ENCODE data around the gene ANKRD16.
"Not testable (repeated sequence)": the region's sequence is repeated elsewhere in the genome, so short reads cannot be mapped to it uniquely, and the experiment has no call there.

Gene ANKRD16

DNA sequence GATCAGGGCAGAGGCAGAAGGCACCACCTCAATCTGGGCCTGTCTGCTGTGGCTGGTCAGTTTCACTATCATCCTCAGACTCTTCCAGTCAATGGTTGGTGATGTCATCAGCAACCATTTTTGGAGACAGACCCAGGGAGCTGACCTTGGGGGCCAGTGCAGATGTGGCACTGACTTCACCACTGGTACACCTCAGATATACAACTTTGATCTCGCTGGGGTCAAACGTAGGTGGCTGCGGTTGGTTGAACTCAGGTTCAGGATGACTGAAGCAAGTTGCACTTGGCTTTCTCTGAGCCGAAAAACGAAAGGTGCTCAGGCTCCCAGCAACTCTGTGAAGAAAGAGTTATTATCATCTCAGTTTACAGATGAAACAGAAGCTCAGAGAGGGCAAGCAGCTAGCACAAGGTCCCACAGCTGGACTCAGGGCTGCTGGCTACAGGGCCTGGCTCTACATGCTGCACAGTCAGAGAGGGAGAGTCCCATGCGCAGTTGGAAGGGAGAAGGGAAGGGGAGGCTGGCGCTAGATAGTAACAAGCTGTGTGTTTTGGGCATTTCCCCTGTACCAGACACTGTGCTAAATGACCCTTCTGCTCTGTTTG is 27.2 kb downstream of the ANKRD16 start:
- Histone ChIP-seq H3K36me3 (no peaks in the 10 kb centered on the region), H3K27me3 (ENCODE audit: insufficient read depth, low read depth, severe bottlenecking) (no peaks in the 10 kb centered on the region), H3K9me3 (ENCODE audit: severe bottlenecking) (no peaks in the 10 kb centered on the region), H3K4me3 (ENCODE audit: low read depth, low read length) (no peak overlapping the region), H3K27ac (no peak overlapping the region)
- DNase-seq = no peak
- TF ChIP-seq, protein P1, sequence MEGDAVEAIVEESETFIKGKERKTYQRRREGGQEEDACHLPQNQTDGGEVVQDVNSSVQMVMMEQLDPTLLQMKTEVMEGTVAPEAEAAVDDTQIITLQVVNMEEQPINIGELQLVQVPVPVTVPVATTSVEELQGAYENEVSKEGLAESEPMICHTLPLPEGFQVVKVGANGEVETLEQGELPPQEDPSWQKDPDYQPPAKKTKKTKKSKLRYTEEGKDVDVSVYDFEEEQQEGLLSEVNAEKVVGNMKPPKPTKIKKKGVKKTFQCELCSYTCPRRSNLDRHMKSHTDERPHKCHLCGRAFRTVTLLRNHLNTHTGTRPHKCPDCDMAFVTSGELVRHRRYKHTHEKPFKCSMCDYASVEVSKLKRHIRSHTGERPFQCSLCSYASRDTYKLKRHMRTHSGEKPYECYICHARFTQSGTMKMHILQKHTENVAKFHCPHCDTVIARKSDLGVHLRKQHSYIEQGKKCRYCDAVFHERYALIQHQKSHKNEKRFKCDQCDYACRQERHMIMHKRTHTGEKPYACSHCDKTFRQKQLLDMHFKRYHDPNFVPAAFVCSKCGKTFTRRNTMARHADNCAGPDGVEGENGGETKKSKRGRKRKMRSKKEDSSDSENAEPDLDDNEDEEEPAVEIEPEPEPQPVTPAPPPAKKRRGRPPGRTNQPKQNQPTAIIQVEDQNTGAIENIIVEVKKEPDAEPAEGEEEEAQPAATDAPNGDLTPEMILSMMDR (IDR thresholded peaks at IDR 0.05; ENCODE audit: low read depth, low read length) = no peak

DNA sequence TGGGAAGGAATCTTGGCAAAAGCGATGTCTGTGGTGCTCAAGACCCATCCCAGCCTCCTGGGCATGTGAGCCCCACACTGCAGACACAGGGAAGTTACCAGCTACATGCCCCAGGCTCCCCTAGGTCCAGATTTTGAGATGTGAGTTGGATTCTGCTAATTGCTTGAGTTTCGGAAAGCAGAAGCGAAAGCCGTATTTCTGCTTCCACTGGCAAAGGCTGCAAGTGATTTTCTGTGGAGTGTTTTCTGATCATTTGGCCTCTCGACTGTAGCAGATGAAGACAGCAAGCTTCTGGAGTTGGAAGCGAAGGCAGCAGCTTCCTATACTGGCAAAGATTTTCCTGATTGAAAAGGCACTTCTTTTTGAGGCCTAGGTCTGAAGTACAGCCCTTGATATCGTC is 29.6 kb downstream of the ANKRD16 start:
- Histone ChIP-seq H3K27me3 (ENCODE audit: insufficient read depth, low read depth, severe bottlenecking) (no peaks in the 10 kb centered on the region), H3K9me3 (ENCODE audit: severe bottlenecking) (no peaks in the 10 kb centered on the region), H3K27ac (no peak overlapping the region), H3K36me3 (no peaks in the 10 kb centered on the region), H3K4me3 (ENCODE audit: low read depth, low read length) (no peak overlapping the region)
- no peak for DNase-seq
- TF ChIP-seq, protein P1 (IDR thresholded peaks at IDR 0.05; ENCODE audit: low read depth, low read length) = no peak

DNA sequence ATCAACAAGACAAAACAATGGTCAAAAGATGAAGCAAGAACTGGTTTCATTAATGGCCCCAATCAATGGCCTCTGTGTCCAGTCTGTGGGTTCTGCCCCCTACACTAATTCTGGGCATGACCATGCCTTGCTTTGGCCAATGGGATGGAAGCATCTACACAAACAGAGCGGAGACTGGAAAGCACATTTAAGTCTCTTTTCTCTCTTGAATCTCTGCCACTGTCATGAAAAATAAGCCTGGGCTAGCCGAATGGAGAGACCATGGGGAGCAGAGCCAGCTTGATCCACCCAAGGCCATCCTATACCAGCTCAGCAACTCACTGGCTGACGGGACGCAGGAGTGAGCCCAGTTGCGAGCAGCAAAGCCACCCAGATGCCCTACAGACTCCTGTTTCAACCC is 30.9 kb downstream of the ANKRD16 start:
- Histone ChIP-seq H3K27me3 (ENCODE audit: insufficient read depth, low read depth, severe bottlenecking) (no peaks in the 10 kb centered on the region), H3K4me3 (ENCODE audit: low read depth, low read length) (no peak overlapping the region), H3K36me3 (no peaks in the 10 kb centered on the region), H3K27ac (no peak overlapping the region), H3K9me3 (ENCODE audit: severe bottlenecking) (no peaks in the 10 kb centered on the region)
- TF ChIP-seq, protein P1 (IDR thresholded peaks at IDR 0.05; ENCODE audit: low read depth, low read length) = no peak
- no peak for DNase-seq

DNA sequence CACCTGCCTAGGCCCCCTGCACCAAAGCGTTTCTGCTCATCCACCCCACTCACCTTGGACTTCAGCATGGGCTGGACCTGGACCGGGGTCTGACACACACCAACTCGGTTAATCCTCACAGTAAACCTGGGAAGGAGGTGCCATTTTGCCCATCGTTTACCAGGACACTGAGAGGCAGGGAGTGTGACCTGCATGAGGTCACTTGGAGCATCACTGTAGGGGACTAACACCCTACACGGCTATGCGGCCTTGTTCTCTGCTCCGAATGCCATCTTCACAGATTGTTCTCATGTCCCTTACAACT is 33.0 kb downstream of the ANKRD16 start:
- no peaks in the 10 kb centered on the region for H3K36me3 ChIP-seq
- H3K27ac ChIP-seq = no peak overlapping the region
- no peak overlapping the region for H3K4me3 ChIP-seq (ENCODE audit: low read depth, low read length)
- DNase-seq = no peak
- no peaks in the 10 kb centered on the region for H3K27me3 ChIP-seq (ENCODE audit: insufficient read depth, low read depth, severe bottlenecking)
- H3K9me3 ChIP-seq (ENCODE audit: severe bottlenecking) = no peaks in the 10 kb centered on the region
- TF ChIP-seq, protein P1 (IDR thresholded peaks at IDR 0.05; ENCODE audit: low read depth, low read length) = no peak

DNA sequence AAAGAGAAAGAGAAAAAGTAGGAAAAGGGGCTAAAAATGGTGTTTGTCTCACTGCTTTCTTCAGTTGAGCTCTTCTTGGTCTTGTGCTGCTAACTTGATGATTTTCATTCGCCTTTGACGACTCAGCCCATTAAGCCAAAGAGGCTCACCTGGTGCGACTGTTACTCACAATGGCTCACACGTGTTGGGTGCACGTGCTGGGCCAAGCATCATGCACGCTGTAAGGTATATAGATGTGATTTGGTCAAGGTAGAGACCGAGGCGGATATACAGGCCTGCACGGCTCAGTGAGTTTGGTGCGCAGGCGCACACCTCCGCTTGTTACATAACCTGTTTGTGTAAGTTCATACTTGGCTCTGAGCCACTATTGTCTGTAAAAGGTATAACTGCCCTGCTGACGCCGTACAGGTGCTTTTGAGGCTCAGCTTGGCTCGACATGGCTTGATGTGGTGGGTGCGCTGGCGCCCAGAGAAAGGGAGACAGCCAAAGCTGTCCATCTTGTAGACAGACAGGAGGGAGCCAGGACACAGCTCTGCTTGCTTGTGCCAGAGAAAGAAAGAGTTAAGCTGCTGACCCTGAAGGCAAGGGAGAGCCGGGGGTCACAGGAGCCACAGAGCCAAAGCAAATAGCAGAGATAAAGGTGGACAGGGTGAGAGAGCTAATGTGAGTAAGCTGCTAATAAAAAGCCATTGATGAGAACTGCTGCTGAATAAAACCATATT is 33.6 kb downstream of the ANKRD16 start:
- Histone ChIP-seq H3K9me3 (ENCODE audit: severe bottlenecking) (no peaks in the 10 kb centered on the region), H3K27ac (no peak overlapping the region), H3K36me3 (no peaks in the 10 kb centered on the region), H3K27me3 (ENCODE audit: insufficient read depth, low read depth, severe bottlenecking) (no peaks in the 10 kb centered on the region), H3K4me3 (ENCODE audit: low read depth, low read length) (no peak overlapping the region)
- TF ChIP-seq, protein P1 (IDR thresholded peaks at IDR 0.05; ENCODE audit: low read depth, low read length) = no peak
- no peak for DNase-seq

DNA sequence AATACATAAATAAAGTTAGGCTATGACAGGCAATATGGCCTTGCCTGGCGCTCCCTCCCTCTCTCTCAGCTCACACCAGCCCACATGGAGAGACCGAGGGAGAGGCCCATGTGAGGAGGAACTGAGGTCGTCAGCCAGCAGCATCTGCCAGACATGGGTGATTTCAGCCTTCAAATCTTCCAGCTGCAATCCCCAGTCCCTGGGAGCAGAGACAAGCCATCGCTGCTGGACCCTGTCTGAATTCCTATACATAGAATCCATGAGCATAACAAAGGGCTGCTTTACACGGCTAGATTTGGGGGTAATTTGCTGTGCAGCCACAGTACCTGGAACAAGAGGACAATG is 35.6 kb downstream of the ANKRD16 start:
- Histone ChIP-seq H3K27ac (no peak overlapping the region), H3K36me3 (no peaks in the 10 kb centered on the region), H3K4me3 (ENCODE audit: low read depth, low read length) (no peak overlapping the region), H3K9me3 (ENCODE audit: severe bottlenecking) (no peaks in the 10 kb centered on the region), H3K27me3 (ENCODE audit: insufficient read depth, low read depth, severe bottlenecking) (no peaks in the 10 kb centered on the region)
- TF ChIP-seq, protein P1 (IDR thresholded peaks at IDR 0.05; ENCODE audit: low read depth, low read length) = no peak
- no peak for DNase-seq

DNA sequence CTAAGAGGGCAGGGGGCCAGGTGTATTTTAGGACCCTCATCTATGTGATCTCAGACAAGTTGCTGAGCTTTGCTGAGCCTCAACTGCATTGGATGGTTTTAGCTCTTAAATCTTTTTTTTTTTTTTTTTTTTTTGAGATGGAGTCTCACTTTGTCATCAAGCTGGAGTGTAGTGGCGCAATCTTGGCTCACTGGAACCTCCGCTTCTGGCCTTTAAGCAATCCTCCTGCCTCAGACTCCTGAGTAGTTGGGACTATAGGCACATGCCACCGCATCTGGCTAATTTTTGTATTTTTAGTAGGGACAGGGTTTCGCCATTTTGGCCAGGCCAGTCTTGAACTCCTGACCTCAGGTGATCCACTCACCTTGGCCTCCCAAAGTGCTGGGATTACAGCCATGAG is 43.0 kb downstream of the ANKRD16 start:
- not testable (repeated sequence) for H3K27ac ChIP-seq; H3K36me3 ChIP-seq; H3K27me3 ChIP-seq (ENCODE audit: insufficient read depth, low read depth, severe bottlenecking); H3K9me3 ChIP-seq (ENCODE audit: severe bottlenecking); DNase-seq; H3K4me3 ChIP-seq (ENCODE audit: low read depth, low read length)
